Gastroesophageal sphincter (tissue), 3 donors: ENCODE measurements around the gene TRAPPC3.

ENCODE experiments used
- POLR2A ChIP-seq, 2 donors: fragments of 450-650 bp; IDR thresholded peaks; one replicate each; pipeline ENCODE4 v1.6.1; 2017; ENCODE audit warnings: antibody characterized with exemption in 2 of 2, mild to moderate bottlenecking in 2 of 2, moderate library complexity in 1 of 2
- TF ChIP-seq, protein P1 (sequence below), 4 experiments: fragments of 200-600 bp in 2 of 4; fragments of 450-650 bp in 2 of 4; sonication (generic) in 1 of 4; IDR thresholded peaks; one replicate each; pipeline ENCODE4 v1.5.1; 2017 to 2019; ENCODE audit warnings: antibody characterized with exemption in 4 of 4, mild to moderate bottlenecking in 2 of 4, moderate library complexity in 2 of 4

DNA sequence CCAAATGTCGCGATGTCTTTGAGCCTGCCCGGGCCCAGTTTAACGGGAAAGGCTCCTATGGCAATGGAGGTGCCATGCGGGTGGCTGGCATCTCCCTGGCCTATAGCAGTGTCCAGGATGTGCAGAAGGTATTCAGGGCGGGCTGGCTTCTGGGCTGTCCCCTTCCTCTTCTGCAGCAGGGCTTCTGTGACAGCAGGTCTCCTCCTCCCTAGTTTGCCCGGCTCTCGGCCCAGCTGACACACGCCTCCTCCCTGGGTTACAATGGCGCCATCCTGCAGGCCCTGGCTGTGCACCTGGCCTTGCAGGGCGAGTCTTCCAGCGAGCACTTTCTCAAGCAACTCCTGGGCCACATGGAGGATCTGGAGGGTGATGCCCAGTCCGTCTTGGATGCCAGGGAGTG is 57.6 kb downstream of the TRAPPC3 start:
- no peak for TF ChIP-seq POLR2A (IDR thresholded peaks at IDR 0.05)
- TF ChIP-seq, protein P1, sequence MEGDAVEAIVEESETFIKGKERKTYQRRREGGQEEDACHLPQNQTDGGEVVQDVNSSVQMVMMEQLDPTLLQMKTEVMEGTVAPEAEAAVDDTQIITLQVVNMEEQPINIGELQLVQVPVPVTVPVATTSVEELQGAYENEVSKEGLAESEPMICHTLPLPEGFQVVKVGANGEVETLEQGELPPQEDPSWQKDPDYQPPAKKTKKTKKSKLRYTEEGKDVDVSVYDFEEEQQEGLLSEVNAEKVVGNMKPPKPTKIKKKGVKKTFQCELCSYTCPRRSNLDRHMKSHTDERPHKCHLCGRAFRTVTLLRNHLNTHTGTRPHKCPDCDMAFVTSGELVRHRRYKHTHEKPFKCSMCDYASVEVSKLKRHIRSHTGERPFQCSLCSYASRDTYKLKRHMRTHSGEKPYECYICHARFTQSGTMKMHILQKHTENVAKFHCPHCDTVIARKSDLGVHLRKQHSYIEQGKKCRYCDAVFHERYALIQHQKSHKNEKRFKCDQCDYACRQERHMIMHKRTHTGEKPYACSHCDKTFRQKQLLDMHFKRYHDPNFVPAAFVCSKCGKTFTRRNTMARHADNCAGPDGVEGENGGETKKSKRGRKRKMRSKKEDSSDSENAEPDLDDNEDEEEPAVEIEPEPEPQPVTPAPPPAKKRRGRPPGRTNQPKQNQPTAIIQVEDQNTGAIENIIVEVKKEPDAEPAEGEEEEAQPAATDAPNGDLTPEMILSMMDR (IDR thresholded peaks at IDR 0.05): no peak
